HCT116 (cell line): Measurements from ENCODE around the gene ABL2. TPM values are rescaled to one million over a fixed set of nuclear protein-coding genes. Genes with fewer than 3 reads are reported as not detected.

Source experiments
- ATAC-seq: fragments of 200-7000 bp; cut with Tn5 transposase; 2 replicates; pipeline ENCODE4 v1.9.1; 2020; ENCODE audit warnings: mild to moderate bottlenecking, moderate library complexity
- BruUV-seq: library from RNA; stranded (reverse); fragments of 400-500 nt; replicated peaks from 2 replicates; lab custom pipeline; 2021; lab: Mats Ljungman, UMichigan
- CTCF ChIA-PET: fragments of 300-600 bp; sonication (Branson Sonifier 250); formaldehyde crosslinking; loops from one replicate; lab custom pipeline; 2021; ENCODE audit warnings: antibody characterized with exemption; lab: Charles Lee
- POLR2A ChIA-PET: fragments of 300-600, 350-600 bp; sonication (Branson Sonifier 250); formaldehyde crosslinking; loops from one replicate; lab custom pipeline; 2021; ENCODE audit warnings: antibody characterized with exemption; lab: Charles Lee
- RAD21 ChIA-PET, 2 experiments: fragments of 300-600 bp; sonication (Branson Sonifier 250); formaldehyde crosslinking; loops; one replicate each; lab custom pipeline; 2023; ENCODE audit warnings: low total read pairs in 2 of 2; ENCODE audit not compliant: uncharacterized antibody in 2 of 2, unreplicated experiment in 2 of 2, low non-redundant PET in 1 of 2; lab: Charles Lee
- DNase-seq: peaks from one replicate; pipeline ENCODE4 v3.0.0-alpha.2; 2010; ENCODE audit warnings: low read depth, low spot score
- H2AFZ ChIP-seq: fragments of 200-600 bp; shearing (Covaris generic), sonication (generic); 2 replicates; pipeline ENCODE4 v1.6.1; 2017; ENCODE audit warnings: low read depth, mixed run types, mixed read lengths, antibody characterized with exemption, low read length; ENCODE audit not compliant: poor library complexity, severe bottlenecking
- H3K27ac ChIP-seq: 2 replicates; pipeline ENCODE4 v1.5.1; 2012; ENCODE audit warnings: low read depth, low read length
- H3K27me3 ChIP-seq: fragments of 200-600 bp; sonication (generic); 2 replicates; pipeline ENCODE4 v1.6.1; 2016; ENCODE audit warnings: mixed run types, low read length, mixed read lengths; ENCODE audit not compliant: insufficient read depth
- H3K36me3 ChIP-seq, 2 experiments: fragments of 200-500 bp in 1 of 2; fragments of 200-600 bp in 1 of 2; sonication (Bioruptor generic) in 1 of 2; sonication (generic) in 1 of 2; 2 replicates each; pipeline versions ENCODE4 v1.5.1 to v1.6.1; 2014 to 2016; ENCODE audit warnings: low read length in 2 of 2, inconsistent platforms in 1 of 2, mixed read lengths in 1 of 2, mixed run types in 1 of 2; ENCODE audit not compliant: insufficient read depth in 2 of 2, control insufficient read depth in 1 of 2
- H3K4me1 ChIP-seq, 2 experiments: fragments of 200-600 bp in 1 of 2; sonication (generic) in 1 of 2; 2 replicates each; pipeline versions ENCODE4 v1.5.1 to v1.6.1; 2012 to 2017; ENCODE audit warnings: low read length in 2 of 2, inconsistent platforms in 1 of 2, mild to moderate bottlenecking in 1 of 2, mixed read lengths in 1 of 2, mixed run types in 1 of 2, moderate library complexity in 1 of 2; ENCODE audit not compliant: insufficient read depth in 2 of 2, control insufficient read depth in 1 of 2
- H3K4me2 ChIP-seq: fragments of 200-600 bp; sonication (generic); 2 replicates; pipeline ENCODE4 v1.6.1; 2017; ENCODE audit warnings: mixed run types, low read length, mixed read lengths
- H3K4me3 ChIP-seq, 2 experiments: fragments of 200-600 bp in 1 of 2; sonication (generic) in 1 of 2; replicated peaks in 1 of 2; 2 replicates each; pipeline ENCODE4 v1.5.1; 2011 to 2016; ENCODE audit warnings: low read length in 2 of 2, control low read depth in 1 of 2, low read depth in 1 of 2, mild to moderate bottlenecking in 1 of 2, mixed read lengths in 1 of 2, mixed run types in 1 of 2
- H3K79me2 ChIP-seq: fragments of 200-600 bp; sonication (generic); 2 replicates; pipeline ENCODE4 v1.6.1; 2017; ENCODE audit warnings: mild to moderate bottlenecking, mixed run types, low read length, moderate library complexity, mixed read lengths; ENCODE audit not compliant: insufficient read depth
- H3K9ac ChIP-seq: fragments of 200-600 bp; sonication (generic); 2 replicates; pipeline ENCODE4 v1.6.1; 2016; ENCODE audit warnings: low read length, mixed read lengths
- H3K9me2 ChIP-seq: fragments of 200-600 bp; sonication (generic), shearing (Covaris generic); 2 replicates; pipeline ENCODE4 v1.6.1; 2017; ENCODE audit warnings: mixed run types, mild to moderate bottlenecking, moderate library complexity; ENCODE audit not compliant: insufficient read depth
- H3K9me3 ChIP-seq, 2 experiments: fragments of 200-500 bp in 1 of 2; fragments of 200-600 bp in 1 of 2; sonication (Bioruptor generic) in 1 of 2; sonication (generic) in 1 of 2; 2 replicates each; pipeline ENCODE4 v1.6.1; 2014 to 2017; ENCODE audit warnings: low read length in 2 of 2, mixed read lengths in 2 of 2, inconsistent platforms in 1 of 2, low read depth in 1 of 2, mild to moderate bottlenecking in 1 of 2, mixed run types in 1 of 2, moderate library complexity in 1 of 2; ENCODE audit not compliant: control insufficient read depth in 1 of 2, insufficient read depth in 1 of 2
- H4K20me1 ChIP-seq: fragments of 200-600 bp; sonication (generic), shearing (Covaris generic); 2 replicates; pipeline ENCODE4 v1.6.1; 2017; ENCODE audit warnings: mixed run types, mild to moderate bottlenecking, moderate library complexity; ENCODE audit not compliant: insufficient read depth
- CBX3 ChIP-seq: IDR thresholded peaks from 2 replicates; pipeline ENCODE4 v1.6.1; 2012; ENCODE audit warnings: low read depth
- CTCF ChIP-seq, 3 experiments: fragments of 200-600 bp in 1 of 3; sonication (generic) in 1 of 3; IDR thresholded peaks in 2 of 3; conservative IDR thresholded peaks in 1 of 3; 2 replicates each; pipeline ENCODE4 v1.5.1; 2012 to 2017; ENCODE audit warnings: low read depth in 2 of 3, low read length in 2 of 3, antibody characterized with exemption in 1 of 3, borderline replicate concordance in 1 of 3, control low read depth in 1 of 3, mild to moderate bottlenecking in 1 of 3, mixed read lengths in 1 of 3, mixed run types in 1 of 3, moderate library complexity in 1 of 3; ENCODE audit not compliant: insufficient read depth in 1 of 3
- EGR1 ChIP-seq: IDR thresholded peaks from 2 replicates; pipeline ENCODE4 v1.6.1; 2012; ENCODE audit warnings: low read depth
- ELF1 ChIP-seq: IDR thresholded peaks from 2 replicates; pipeline ENCODE4 v1.6.1; 2012; ENCODE audit warnings: low read depth, borderline replicate concordance
- JUND ChIP-seq: IDR thresholded peaks from 2 replicates; pipeline ENCODE4 v1.6.1; 2012
- MAX ChIP-seq: IDR thresholded peaks from 2 replicates; pipeline ENCODE4 v1.6.1; 2012
- POLR2A ChIP-seq: IDR thresholded peaks from 2 replicates; pipeline ENCODE4 v1.7.0; 2011; ENCODE audit warnings: borderline replicate concordance; ENCODE audit not compliant: insufficient read depth, insufficient read length; ENCODE audit errors: extremely low read depth
- POLR2AphosphoS5 ChIP-seq: IDR thresholded peaks from 2 replicates; pipeline ENCODE4 v1.6.1; 2011; ENCODE audit warnings: mild to moderate bottlenecking, low read depth, low read length, moderate library complexity
- RAD21 ChIP-seq: IDR thresholded peaks from 2 replicates; pipeline ENCODE4 v1.6.1; 2012; ENCODE audit warnings: low read depth, mild to moderate bottlenecking
- REST ChIP-seq: IDR thresholded peaks from 2 replicates; pipeline ENCODE4 v1.6.1; 2012; ENCODE audit warnings: low read depth
- SIN3A ChIP-seq: IDR thresholded peaks from 2 replicates; pipeline ENCODE4 v1.6.1; 2012; ENCODE audit warnings: low read depth
- SP1 ChIP-seq: IDR thresholded peaks from 2 replicates; pipeline ENCODE4 v1.6.1; 2012; ENCODE audit warnings: low read depth
- TCF7L2 ChIP-seq: IDR thresholded peaks from 2 replicates; pipeline ENCODE4 v1.7.0; 2011; ENCODE audit warnings: borderline replicate concordance, inconsistent platforms; ENCODE audit not compliant: insufficient read depth, insufficient read length; ENCODE audit errors: extremely low read depth
- ZNF274 ChIP-seq: fragments of 200-500 bp; sonication (Bioruptor generic); IDR thresholded peaks from 2 replicates; pipeline ENCODE4 v1.6.1; 2014; ENCODE audit warnings: mild to moderate bottlenecking, low read depth, low read length, inconsistent platforms
- intact Hi-C: fragments of 100-400 bp; cut with micrococcal nuclease; formaldehyde crosslinking; loops from 2 replicates; pipeline ENCODE4 v1.10.0; 2022
- total RNA-seq: library from RNA; stranded (reverse); gene quantifications from one replicate; pipeline ENCODE4 v1.2.1, GENCODE V29; 2021; ENCODE audit not compliant: unreplicated experiment

The ABL2 gene
- total RNA-seq, 1 experiment from 2014 or later: 22.9 TPM

- TF ChIP-seq ZNF274: no peak
- TF ChIP-seq REST: no peak
- no peak for TF ChIP-seq ELF1
- TF ChIP-seq CBX3: no peak
- no peak for TF ChIP-seq SIN3A
- Histone ChIP-seq H4K20me1 (no peaks in the 10 kb centered on the region), H3K4me2 (no peak overlapping the region), H3K4me3 (no peak overlapping the region), H3K9me3 (no peaks in the 10 kb centered on the region), H2AFZ (no peak overlapping the region), H3K9ac (no peak overlapping the region), H3K79me2 (peaks cover 61% of the 10 kb centered on the region), H3K4me1 (peaks cover under 1 to 4% of the 10 kb centered on the region in 2 experiments; a peak in 3 of 4 replicates), H3K27ac (no peak overlapping the region), H3K9me2 (no peaks in the 10 kb centered on the region), H3K27me3 (no peaks in the 10 kb centered on the region), H3K36me3 (no peaks in the 10 kb centered on the region)
- DNase-seq: no peak
- intact Hi-C loops: no loop called here
- POLR2A ChIA-PET: no interaction called here
- no TSS peak for BruUV-seq
- ATAC-seq: peak; percentile 50; the same call in 1 of the 2 replicates
- CTCF ChIA-PET: no interaction called here
- RAD21 ChIA-PET: no interaction called here
These were observed 65.0 kb downstream of the ABL2 start for GRCh38 chr1:179164494-179164893.

GRCh38 chr1:179156708-179157107 lies 72.8 kb downstream of the ABL2 start:
- BruUV-seq: no TSS peak
- Histone ChIP-seq H3K9ac (no peak overlapping the region), H3K9me3 (no peaks in the 10 kb centered on the region), H3K27ac (no peak overlapping the region), H3K79me2 (peaks cover 58% of the 10 kb centered on the region), H4K20me1 (no peaks in the 10 kb centered on the region), H3K4me3 (no peak overlapping the region), H3K9me2 (no peaks in the 10 kb centered on the region), H3K4me1 (no peaks in the 10 kb centered on the region; a peak in 1 of 4 replicates), H2AFZ (no peak overlapping the region), H3K27me3 (no peaks in the 10 kb centered on the region), H3K36me3 (no peaks in the 10 kb centered on the region), H3K4me2 (no peak overlapping the region)
- ATAC-seq: no peak
- ChIA-PET CTCF (no interaction called here), POLR2A (no interaction called here), RAD21 (no interaction called here)
- intact Hi-C loops: no loop called here
- DNase-seq: no peak
- TF ChIP-seq ELF1: no peak
- no peak for TF ChIP-seq JUND
- TF ChIP-seq POLR2A: no peak
- no peak for TF ChIP-seq RAD21
- no peak for TF ChIP-seq ZNF274
- no peak for TF ChIP-seq POLR2AphosphoS5
- no peak for TF ChIP-seq CTCF (IDR thresholded peaks at IDR 0.05 in 2 of 3, conservative IDR thresholded peaks at IDR 0.05 in 1 of 3; ENCODE audit: borderline replicate concordance in 1 of 3, insufficient read depth in 1 of 3, low read depth in 2 of 3, low read length in 2 of 3)
- TF ChIP-seq MAX: no peak
- no peak for TF ChIP-seq TCF7L2
- no peak for TF ChIP-seq EGR1
- TF ChIP-seq SIN3A: no peak
- no peak for TF ChIP-seq SP1
